VCaP (cell line): ENCODE data around the gene LYSMD3.

ENCODE experiments used
- H3K27ac ChIP-seq: fragments of 450-650 bp; 2 replicates; pipeline ENCODE4 v1.5.1; 2017
- TF ChIP-seq, protein P1 (sequence below): fragments of 450-650 bp; conservative IDR thresholded peaks from 2 replicates; pipeline ENCODE4 v1.5.1; 2017; ENCODE audit warnings: mild to moderate bottlenecking, moderate library complexity

Gene LYSMD3

GRCh38 chr5:90480699-90481098 lies 48.7 kb downstream of the LYSMD3 start:
- TF ChIP-seq, protein P1, sequence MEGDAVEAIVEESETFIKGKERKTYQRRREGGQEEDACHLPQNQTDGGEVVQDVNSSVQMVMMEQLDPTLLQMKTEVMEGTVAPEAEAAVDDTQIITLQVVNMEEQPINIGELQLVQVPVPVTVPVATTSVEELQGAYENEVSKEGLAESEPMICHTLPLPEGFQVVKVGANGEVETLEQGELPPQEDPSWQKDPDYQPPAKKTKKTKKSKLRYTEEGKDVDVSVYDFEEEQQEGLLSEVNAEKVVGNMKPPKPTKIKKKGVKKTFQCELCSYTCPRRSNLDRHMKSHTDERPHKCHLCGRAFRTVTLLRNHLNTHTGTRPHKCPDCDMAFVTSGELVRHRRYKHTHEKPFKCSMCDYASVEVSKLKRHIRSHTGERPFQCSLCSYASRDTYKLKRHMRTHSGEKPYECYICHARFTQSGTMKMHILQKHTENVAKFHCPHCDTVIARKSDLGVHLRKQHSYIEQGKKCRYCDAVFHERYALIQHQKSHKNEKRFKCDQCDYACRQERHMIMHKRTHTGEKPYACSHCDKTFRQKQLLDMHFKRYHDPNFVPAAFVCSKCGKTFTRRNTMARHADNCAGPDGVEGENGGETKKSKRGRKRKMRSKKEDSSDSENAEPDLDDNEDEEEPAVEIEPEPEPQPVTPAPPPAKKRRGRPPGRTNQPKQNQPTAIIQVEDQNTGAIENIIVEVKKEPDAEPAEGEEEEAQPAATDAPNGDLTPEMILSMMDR, result no peak
- no peak overlapping the region for H3K27ac ChIP-seq

DNA sequence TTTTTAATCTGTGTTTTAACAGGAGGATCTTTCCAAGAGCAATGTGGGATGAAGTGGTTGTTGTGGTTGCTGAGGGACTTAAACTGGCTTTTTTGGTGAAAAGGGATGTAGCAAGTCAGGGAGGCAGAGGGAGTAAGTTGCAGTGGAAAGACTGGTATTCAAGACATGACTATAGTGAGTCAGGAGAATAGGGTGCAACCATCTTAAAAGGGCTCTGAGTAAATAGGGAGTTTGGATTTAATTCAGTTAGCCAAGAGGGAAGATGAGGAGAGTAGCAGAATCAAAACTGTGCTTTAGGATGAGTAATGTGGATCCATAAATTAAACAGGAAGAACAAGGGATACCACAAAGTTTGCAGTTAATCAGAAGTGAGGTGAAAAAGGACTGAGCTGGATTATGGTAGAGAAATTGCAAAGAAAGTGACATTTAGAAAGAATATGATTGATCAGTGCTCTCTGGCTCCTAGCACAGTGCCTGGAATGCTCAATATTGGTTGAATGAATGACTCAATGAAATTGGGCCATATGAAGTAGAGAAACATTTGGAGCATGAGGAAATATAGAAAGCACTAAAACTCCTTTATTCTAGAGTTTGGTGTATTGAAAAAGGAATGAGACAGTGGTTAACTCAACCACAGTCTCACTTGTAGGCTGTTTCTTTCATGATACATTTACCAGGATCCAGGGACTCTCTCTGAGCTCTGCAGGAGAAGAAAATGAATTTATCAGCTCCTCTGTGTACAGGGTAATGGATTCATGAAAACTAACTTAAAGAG lies 49.6 kb downstream of the LYSMD3 start:
- H3K27ac ChIP-seq, result no peak overlapping the region
- TF ChIP-seq, protein P1, result no peak

- H3K27ac ChIP-seq, result no peak overlapping the region
- TF ChIP-seq, protein P1, result no peak
These were observed 51.7 kb downstream of the LYSMD3 start for GRCh38 chr5:90477621-90478215.

GRCh38 chr5:90477073-90477472 lies 52.3 kb downstream of the LYSMD3 start:
- no peak overlapping the region for H3K27ac ChIP-seq
- TF ChIP-seq, protein P1, result no peak

- TF ChIP-seq, protein P1, result no peak
- H3K27ac ChIP-seq, result no peak overlapping the region
These were observed 53.0 kb downstream of the LYSMD3 start for GRCh38 chr5:90476391-90476790.

DNA sequence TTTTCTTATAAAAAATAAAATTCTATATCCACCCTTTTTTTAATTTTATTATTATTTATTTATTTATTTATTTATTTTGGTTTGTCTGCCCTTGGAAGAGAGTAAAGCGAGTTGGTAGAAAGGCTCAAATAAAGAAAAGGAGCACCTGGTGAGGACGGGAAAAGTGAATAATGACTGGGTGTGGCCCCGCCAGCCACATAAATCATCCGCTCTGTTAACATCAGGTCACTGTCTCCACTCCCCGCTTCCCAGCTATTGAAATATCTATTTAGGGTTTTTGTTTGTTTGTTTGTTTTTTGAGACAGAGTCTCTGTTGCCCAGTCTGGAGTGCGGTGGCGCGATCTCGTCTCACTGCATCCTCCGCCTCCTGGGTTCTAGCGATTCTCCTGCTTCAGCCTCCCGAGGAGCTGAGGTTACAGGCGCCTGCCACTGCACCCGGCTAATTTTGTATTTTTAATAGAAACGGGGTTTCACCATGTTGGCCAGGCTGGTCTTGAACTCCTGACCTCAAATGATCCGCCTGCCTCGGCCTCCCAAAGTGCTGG lies 53.9 kb downstream of the LYSMD3 start:
- TF ChIP-seq, protein P1, result no peak
- H3K27ac ChIP-seq, result peak overlapping the region; percentile 83; the same call in 1 of the 2 replicates

DNA sequence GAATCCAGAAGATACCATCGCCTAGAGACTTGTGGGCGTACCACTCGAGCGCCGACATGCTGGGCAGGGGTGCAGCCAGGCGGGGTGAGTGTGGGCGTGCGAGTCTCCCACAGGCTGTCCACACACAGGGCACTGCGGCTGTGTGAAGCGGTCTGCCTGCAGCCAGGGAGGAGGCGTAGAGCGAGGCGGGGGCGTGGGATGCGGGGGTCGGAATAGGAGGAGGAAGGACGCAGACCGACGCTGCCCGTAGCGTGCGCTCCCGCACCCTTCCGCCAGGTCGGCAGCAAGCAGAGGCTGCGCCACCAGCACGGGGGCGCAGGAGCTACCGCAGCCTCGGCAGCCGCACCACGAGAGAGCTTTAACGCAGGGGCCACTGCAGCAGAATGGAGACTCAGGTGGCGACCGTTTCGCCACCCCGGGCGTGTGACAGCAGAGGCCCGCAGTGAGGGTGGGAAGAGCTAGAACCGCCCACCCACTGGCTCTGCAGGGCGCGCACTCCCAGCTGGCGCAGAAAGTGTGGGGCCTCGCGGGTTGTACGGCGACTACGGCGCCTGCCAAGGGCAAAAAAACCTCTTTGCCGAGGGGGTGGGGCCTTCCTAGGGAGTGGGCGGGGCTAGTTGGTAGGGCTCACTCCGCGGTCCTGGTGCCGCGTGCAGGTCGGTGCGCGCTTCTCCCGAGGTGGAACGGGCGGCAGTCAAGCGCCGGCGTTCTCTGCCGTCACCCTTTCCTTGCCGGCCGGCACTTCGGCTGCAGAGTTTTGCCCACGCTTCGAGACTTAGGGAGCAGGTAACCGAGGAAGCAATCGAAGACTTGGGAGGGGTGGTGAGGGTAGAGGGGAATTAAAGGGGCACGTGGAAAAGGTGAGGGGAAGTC lies 54.9 kb downstream of the LYSMD3 start, which contains the start of the genes MBLAC2 and POLR3G:
Gene MBLAC2, minus strand, starts transcription at position 537 of the 873 bp plus-strand sequence. Its CDS starts 479 bp downstream, at position 58.
Gene POLR3G, plus strand, starts transcription at position 630 of the 873 bp plus-strand sequence. CDS start 10,704 bp downstream, outside the sequence.
- TF ChIP-seq, protein P1, result peak; percentile 40
- H3K27ac ChIP-seq, result peak within 1 kb of the TSS; percentile 83
